GM18507 (cell line): ENCODE measurements around the gene GIGYF1.
"Not testable (repeated sequence)": the region's sequence is repeated elsewhere in the genome, so short reads cannot be mapped to it uniquely, and the experiment has no call there.

Experiments
- DNase-seq: peaks from one replicate; pipeline ENCODE4 v3.0.0; 2011; ENCODE audit warnings: low read depth; ENCODE audit not compliant: insufficient read length; ENCODE audit errors: extremely low spot score
- FAIRE-seq: peaks from 2 replicates; lab custom pipeline; 2011; peaks lifted over from hg19 to GRCh38; lab: Jason Lieb, UNC

GIGYF1 gene, protein sequence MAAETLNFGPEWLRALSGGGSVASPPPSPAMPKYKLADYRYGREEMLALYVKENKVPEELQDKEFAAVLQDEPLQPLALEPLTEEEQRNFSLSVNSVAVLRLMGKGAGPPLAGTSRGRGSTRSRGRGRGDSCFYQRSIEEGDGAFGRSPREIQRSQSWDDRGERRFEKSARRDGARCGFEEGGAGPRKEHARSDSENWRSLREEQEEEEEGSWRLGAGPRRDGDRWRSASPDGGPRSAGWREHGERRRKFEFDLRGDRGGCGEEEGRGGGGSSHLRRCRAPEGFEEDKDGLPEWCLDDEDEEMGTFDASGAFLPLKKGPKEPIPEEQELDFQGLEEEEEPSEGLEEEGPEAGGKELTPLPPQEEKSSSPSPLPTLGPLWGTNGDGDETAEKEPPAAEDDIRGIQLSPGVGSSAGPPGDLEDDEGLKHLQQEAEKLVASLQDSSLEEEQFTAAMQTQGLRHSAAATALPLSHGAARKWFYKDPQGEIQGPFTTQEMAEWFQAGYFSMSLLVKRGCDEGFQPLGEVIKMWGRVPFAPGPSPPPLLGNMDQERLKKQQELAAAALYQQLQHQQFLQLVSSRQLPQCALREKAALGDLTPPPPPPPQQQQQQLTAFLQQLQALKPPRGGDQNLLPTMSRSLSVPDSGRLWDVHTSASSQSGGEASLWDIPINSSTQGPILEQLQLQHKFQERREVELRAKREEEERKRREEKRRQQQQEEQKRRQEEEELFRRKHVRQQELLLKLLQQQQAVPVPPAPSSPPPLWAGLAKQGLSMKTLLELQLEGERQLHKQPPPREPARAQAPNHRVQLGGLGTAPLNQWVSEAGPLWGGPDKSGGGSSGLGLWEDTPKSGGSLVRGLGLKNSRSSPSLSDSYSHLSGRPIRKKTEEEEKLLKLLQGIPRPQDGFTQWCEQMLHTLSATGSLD (N-terminal part only)

DNA sequence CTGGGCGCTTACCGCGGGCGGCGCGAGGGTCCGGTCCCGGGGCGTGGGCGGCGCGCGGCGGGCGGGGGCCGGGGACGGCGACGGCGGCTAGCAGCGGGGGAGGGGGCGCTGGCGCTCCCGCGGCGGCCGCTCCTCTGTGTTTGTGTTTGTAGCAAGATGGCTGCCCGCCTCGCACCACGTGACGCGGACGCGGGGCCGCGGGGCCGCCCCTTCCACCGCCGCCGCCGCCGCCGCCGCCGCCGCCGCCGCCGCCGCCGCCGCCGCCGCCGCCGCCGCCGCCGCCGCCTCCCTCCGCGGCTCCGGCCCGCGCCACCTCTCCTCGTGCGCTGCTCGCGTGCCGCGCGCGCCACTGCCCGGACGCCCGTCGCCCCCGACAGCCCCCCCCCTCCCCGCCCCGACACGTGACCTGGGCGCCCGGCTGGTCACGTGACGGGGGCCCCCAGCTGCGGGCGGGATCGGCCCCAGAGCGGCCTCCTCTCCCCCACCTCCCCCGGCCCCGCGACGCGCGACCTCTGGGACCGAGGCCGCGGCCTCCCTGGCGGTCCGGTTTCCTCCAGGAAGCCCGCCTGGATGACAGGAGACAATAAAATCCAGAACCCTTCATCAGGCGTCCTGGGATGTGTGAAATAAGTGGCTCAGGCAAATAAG lies at the start of gene GIGYF1:
GIGYF1 (minus strand) TSS at position 153 of the 648 bp plus-strand sequence. CDS start 6,012 bp downstream, outside the sequence.
- FAIRE-seq (no peak), DNase-seq (peak; percentile 73)

DNA sequence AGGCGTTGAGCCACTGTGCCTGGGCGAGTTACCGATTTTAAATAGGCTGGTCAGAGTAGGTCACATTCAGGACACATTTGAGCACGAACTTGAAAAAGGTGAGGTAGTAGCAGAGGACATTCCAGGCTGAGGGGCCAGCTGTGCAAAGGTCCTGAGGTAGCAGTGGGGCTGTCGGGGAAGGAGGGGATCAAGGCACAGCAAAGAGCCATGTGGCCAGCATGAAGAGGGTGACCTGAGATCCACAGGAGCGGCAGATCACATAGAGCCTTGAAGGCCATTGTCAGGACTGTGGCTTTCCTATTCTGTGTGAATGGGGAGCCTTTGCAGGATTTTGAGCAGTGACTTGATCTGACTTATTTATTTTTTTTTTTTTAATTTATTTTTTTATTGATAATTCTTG lies 45.9 kb upstream of the GIGYF1 start:
- DNase-seq (no peak), FAIRE-seq (no peak)

DNA sequence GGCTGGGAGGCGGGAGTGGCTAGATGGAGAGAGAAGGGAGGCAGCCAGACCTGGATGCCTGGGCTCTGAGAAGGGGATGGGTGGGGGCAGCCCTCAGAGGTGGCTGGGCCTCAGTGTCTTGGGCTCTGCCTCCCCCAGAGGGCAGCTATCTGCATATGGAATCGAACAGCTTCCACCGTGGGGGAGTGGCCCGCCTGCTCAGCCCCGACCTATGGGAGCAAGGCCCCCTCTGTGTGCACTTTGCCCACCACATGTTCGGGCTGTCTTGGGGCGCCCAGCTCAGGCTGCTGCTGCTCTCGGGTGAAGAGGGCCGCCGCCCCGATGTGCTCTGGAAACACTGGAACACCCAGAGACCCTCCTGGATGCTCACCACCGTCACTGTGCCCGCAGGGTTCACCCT lies 42.6 kb upstream of the GIGYF1 start:
- no peak for DNase-seq
- FAIRE-seq: no peak

DNA sequence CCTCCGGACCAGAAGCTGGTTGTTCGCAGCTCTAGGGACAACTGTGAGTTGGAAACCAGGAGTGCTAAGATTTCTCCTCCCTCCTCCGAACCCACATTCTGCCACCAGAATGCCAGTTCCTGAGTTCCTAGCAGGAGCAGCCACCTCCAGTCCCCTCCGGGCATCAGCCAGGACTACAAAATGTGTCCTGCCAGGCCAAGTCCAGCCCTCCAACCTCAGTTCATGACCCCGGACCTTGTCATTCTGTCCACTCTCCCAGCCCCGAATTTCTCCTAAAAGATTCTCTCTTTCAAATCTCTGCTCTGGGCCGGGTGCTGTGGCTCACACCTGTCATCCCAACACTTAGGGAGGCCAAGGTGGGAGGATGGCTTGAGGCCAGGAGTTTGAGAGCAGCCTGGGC lies 41.7 kb upstream of the GIGYF1 start:
- no peak for FAIRE-seq
- DNase-seq: no peak

DNA sequence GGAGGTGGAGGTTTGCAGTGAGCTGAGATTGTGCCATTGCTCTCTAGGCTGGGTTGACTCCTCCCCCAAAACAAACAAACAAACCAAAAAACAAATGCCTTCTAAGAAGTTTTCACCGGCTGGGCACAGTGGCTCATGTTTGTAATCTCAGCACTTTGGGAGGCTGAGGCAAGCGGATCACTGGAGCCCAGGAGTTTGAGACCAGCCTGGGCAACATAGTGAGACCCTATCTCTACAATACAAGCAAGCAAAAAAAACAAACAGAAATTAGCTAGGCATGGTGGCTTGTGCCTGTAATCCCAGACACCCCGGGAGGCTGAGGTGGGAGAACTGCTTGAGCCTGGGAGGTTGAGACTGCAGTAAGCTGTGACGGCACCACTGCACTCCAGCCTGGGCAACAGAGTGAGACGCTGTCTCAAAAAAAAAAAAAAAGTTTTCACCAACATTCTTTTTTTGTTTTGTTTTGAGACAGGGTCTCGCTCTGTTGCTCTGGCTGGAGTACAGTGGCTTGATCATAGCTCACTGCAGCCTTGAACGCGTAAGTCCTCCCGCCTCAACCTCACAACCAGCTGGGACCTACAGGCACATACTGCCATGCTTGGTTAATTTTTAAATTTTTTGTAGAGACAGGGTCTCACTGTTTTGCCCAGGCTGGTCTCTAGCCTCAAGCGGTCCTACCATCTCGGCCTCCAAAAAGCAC lies 38.0 kb upstream of the GIGYF1 start:
- FAIRE-seq (no peak), DNase-seq (no peak)

DNA sequence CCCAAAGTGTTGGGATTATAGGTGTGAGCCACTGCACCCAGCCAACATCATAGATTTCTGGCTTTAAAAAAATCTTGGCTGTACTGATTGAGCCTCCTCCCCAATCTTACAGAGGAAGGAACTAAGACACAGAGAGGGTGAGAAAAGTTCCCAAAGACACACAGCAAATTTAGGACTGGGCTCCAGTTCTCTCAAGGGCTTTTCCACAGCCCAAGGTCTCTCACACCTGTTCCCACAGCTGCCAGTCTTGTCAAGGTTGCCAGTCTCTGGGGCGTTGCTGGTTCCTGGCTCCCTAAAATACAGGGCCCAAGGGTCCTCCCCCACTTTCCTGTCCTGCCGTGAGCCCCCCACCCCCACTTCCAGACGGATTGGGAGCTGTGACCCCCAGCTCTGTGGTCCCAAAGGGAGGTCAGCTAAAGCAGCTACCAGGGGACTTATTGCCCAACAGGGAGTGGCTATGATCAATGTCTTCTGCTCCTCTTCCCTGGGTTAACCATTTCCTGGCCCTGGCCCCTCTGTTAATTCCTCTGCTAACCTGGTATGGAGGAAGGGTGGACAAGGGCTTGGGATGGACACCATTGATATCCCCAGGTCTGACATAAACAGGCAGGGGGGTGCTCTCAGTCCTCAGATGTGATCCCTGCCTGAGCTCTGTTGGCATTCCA lies 36.2 kb upstream of the GIGYF1 start:
- FAIRE-seq (no peak), DNase-seq (no peak)

DNA sequence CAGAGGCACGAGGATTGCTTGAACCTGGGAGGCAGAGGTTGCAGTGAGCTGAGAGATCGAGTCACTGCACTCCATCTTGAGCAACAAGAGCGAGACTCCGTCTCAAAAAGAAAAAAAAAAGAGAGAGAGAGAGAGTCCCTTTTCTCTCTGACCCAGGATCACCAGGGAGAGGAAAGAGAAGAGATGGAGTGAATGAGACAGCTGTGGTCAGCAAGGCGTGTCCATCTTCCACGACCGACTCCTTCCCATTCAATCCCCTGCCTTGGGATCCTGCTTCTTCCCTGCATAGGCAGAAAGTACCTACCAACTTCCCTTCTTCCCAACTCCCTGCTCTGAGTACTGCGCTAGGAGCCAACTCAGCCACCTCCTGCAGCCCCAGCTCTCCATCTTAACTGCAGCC lies 34.1 kb upstream of the GIGYF1 start:
- DNase-seq: no peak
- no peak for FAIRE-seq

DNA sequence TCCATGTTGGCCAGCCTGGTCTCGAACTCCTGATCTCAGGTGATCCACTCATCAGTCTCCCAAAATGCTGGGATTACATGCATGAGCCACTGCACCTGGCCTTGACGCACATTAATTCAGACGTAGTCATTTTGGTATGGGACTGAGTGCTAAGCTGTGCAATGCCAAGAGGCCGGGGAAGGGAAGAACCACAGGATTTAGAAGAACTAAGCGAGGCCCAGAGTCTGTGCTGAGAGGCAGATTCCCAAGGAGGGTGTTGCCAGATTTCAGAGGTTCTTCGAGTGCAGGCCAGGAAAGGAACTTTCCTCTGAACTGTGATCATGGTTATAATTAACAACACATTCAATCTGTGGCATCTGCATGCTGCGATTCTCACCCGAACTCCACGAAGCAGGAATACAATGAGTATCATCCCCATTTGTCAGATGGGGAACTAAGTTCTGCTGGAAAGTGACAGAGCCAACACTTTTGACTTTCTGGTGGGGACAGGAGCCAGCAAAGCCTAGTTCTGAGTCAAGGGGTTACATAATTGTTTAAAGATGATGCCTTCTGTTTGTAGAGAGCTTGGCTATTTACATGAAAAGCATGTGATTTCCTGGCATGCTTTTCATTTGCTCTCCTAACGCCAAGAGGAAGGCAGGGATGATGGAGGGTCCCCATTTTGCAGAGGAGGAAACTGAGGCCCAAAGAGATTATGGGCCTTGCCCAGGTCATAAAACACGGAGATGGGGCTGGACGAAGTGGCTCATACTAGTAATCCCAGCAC lies 33.1 kb upstream of the GIGYF1 start:
- DNase-seq (no peak), FAIRE-seq (no peak)

DNA sequence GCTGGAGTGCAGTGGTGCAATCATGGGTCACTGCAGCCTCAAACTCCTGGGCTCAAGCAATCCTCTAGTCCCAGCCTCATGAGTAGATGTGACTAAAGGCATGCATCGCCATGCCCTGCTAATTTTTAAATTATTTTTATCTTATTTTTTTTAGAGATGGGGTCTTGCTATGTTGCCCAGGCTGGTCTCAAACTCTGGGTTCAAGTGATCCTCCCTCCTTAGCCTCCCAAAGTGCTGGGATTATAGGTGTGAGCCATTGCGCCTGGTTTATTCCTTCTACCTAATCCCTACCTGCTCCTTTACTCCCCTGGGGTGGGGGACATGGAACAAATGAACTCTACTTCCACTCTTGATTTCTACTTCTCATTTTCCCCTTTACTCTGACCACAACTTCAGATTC lies 30.3 kb upstream of the GIGYF1 start:
- not testable (repeated sequence) for DNase-seq, FAIRE-seq

DNA sequence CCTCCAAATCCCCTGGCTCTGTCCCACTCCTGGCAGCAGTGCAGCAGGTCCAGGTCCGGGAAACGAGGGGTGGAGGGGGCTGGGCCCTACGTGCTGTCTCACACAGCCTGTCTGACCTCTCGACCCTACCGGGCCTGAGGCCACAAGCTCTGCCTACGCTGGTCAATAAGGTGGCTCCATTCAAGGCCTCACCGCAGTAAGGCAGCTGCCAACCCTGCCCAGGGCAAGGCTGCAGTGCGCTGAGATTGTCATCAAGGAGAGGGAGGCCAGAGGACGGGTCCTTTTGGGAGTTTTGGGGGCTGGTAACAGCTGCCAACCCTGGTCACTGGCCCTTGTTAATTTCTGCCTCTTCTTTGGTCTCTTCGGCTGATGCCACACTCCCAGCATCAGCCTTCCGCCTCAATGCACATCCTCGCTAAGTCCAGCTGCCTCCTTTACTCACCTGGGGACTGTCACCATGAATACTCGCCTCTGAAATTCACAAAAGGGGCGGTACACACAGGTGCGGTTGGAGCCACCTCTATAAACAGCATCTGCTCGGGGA lies 29.8 kb upstream of the GIGYF1 start:
- DNase-seq (no peak), FAIRE-seq (no peak)

DNA sequence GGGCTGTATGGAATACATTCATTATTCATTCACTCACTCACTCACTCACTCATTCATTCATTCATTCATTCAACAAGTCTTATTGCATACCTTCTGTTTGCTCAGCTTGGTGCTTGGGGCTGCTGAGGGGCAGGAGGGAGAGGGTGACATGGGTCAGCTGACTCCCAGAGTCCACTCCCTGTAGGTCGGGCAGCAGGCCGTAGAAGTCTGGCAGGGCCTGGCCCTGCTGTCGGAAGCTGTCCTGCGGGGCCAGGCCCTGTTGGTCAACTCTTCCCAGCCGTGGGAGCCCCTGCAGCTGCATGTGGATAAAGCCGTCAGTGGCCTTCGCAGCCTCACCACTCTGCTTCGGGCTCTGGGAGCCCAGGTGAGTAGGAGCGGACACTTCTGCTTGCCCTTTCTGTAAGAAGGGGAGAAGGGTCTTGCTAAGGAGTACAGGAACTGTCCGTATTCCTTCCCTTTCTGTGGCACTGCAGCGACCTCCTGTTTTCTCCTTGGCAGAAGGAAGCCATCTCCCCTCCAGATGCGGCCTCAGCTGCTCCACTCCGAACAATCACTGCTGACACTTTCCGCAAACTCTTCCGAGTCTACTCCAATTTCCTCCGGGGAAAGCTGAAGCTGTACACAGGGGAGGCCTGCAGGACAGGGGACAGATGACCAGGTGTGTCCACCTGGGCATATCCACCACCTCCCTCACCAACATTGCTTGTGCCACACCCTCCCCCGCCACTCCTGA lies 28.6 kb upstream of the GIGYF1 start:
- no peak for FAIRE-seq
- DNase-seq: no peak

DNA sequence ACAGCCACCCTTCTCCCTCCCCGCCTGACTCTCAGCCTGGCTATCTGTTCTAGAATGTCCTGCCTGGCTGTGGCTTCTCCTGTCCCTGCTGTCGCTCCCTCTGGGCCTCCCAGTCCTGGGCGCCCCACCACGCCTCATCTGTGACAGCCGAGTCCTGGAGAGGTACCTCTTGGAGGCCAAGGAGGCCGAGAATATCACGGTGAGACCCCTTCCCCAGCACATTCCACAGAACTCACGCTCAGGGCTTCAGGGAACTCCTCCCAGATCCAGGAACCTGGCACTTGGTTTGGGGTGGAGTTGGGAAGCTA lies 27.4 kb upstream of the GIGYF1 start:
- no peak for DNase-seq
- no peak for FAIRE-seq

DNA sequence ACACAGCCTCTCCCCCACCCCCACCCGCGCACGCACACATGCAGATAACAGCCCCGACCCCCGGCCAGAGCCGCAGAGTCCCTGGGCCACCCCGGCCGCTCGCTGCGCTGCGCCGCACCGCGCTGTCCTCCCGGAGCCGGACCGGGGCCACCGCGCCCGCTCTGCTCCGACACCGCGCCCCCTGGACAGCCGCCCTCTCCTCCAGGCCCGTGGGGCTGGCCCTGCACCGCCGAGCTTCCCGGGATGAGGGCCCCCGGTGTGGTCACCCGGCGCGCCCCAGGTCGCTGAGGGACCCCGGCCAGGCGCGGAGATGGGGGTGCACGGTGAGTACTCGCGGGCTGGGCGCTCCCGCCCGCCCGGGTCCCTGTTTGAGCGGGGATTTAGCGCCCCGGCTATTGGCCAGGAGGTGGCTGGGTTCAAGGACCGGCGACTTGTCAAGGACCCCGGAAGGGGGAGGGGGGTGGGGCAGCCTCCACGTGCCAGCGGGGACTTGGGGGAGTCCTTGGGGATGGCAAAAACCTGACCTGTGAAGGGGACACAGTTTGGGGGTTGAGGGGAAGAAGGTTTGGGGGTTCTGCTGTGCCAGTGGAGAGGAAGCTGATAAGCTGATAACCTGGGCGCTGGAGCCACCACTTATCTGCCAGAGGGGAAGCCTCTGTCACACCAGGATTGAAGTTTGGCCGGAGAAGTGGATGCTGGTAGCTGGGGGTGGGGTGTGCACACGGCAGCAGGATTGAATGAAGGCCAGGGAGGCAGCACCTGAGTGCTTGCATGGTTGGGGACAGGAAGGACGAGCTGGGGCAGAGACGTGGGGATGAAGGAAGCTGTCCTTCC lies 26.8 kb upstream of the GIGYF1 start:
- FAIRE-seq (no peak), DNase-seq (no peak)

DNA sequence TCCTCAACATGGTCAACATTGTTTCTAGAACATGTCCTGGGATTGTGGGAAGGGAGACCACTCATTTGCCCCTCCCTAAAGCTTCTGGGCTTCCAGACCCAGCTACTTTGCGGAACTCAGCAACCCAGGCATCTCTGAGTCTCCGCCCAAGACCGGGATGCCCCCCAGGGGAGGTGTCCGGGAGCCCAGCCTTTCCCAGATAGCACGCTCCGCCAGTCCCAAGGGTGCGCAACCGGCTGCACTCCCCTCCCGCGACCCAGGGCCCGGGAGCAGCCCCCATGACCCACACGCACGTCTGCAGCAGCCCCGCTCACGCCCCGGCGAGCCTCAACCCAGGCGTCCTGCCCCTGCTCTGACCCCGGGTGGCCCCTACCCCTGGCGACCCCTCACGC lies 26.2 kb upstream of the GIGYF1 start, which contains the start of gene EPO:
EPO (plus strand) TSS at position 190 of the 392 bp plus-strand sequence. CDS start 513 bp downstream, outside the sequence.
- DNase-seq (no peak), FAIRE-seq (no peak)

DNA sequence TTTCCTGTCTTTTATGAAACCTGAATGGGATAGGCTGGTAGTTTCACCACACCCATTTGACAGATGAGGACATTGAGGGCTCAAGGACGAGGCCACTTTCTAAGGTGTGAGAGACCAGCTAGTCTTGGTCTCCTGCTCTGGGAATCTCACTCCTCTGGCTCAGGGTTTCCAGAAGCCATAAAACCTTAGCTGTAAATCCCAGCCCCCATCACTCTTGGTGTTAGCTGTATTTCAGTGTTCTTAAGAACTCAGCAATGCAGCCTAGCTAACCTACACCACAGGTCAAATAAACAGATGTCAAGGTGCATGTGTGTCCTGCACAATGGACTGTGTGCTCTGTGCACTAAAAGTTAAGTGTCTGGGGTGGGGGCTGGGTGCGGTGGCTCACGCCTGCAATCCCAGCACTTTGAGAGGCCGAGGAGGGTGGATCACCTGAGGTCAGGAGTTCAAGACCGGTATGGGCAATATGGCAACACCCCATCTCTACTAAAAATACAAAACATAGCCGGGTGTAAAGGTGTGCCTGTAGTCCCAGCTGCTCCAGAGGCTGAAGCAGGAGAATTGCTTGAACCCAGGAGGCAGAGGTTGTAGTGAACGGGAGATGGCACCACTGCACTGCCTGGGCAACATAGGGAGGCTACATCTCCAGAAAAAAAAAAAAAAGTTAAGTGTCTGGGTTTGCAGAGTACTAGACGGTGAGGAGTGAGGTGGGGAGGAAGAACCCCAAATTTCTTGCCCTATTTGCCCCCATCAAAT lies 25.7 kb upstream of the GIGYF1 start:
- FAIRE-seq: no peak
- no peak for DNase-seq

DNA sequence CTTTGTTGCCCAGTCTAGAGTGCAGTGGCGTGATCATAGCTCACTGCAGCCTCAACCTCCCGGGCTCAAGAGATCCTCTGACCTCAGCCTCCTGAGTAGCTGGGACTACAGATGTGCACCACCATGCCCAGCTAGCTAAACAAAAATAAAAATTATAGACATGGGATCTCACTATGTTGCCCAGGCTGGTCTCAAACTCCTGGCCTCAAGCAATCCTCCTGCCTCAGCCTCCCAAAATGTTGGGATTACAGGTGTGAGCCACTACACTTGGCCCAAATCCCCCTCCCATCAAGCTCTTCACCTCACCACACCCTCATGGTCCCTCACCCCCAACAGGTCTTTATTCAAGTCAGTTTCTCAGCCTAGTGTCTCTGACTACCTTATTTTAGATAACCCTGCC lies 23.0 kb upstream of the GIGYF1 start:
- FAIRE-seq, DNase-seq: not testable (repeated sequence)
